Left colon (tissue), 2 donors: Measurements from ENCODE around the gene KBTBD4. TPM values are rescaled to one million over a fixed set of nuclear protein-coding genes. Genes with fewer than 3 reads are reported as not detected.

Experiments
- ATAC-seq: fragments of 200-7000 bp; cut with Tn5 transposase; one replicate; pipeline ENCODE4 v1.9.1; 2020; ENCODE audit warnings: mild to moderate bottlenecking, moderate library complexity
- DNase-seq, 2 donors: peaks; one replicate each; pipeline ENCODE4 v3.0.0-alpha.2; 2020
- intact Hi-C, 2 donors: fragments of 100-400 bp; cut with DNase I in 1 of 2; cut with micrococcal nuclease in 1 of 2; formaldehyde crosslinking; loops; one replicate each; pipeline versions ENCODE4 v1.11.2 to v1.14.0; 2022; cut with DNase I, micrococcal nuclease
- long read RNA-seq: library from polyadenylated mRNA; unstranded; transcript quantifications from one replicate; pipeline ENCODE4 v2.0.0, GENCODE V29; 2021
- total RNA-seq, 2 donors: library from RNA; stranded (reverse); fragmentation: NEBNext Ultra II Directional; extraction: Animal tissue kit (Norgen Biotek cat#: 25700); gene quantifications; one replicate each; pipeline ENCODE4 v1.2.1, GENCODE V29; 2021
- donor health status: DM: no; HTN: no; CAD: no.
- donor health status: DM: yes; HTN: yes; CAD: no.

Gene KBTBD4
- total RNA-seq: 10 to 100 TPM; 11.7 to 14.9 TPM
- long read RNA-seq, transcript KBTBD4-202 (4 exons, 2,372 nt): major isoform, 37 of 57 reads
- long read RNA-seq, transcript KBTBD4-209 (3 exons, 3,079 nt): minor isoform, 5 of 57 reads
- long read RNA-seq, partial matches to known transcripts: 2 of 57 reads
- long read RNA-seq, other reads (novel, unspliced or antisense): 9 of 57 reads

DNA sequence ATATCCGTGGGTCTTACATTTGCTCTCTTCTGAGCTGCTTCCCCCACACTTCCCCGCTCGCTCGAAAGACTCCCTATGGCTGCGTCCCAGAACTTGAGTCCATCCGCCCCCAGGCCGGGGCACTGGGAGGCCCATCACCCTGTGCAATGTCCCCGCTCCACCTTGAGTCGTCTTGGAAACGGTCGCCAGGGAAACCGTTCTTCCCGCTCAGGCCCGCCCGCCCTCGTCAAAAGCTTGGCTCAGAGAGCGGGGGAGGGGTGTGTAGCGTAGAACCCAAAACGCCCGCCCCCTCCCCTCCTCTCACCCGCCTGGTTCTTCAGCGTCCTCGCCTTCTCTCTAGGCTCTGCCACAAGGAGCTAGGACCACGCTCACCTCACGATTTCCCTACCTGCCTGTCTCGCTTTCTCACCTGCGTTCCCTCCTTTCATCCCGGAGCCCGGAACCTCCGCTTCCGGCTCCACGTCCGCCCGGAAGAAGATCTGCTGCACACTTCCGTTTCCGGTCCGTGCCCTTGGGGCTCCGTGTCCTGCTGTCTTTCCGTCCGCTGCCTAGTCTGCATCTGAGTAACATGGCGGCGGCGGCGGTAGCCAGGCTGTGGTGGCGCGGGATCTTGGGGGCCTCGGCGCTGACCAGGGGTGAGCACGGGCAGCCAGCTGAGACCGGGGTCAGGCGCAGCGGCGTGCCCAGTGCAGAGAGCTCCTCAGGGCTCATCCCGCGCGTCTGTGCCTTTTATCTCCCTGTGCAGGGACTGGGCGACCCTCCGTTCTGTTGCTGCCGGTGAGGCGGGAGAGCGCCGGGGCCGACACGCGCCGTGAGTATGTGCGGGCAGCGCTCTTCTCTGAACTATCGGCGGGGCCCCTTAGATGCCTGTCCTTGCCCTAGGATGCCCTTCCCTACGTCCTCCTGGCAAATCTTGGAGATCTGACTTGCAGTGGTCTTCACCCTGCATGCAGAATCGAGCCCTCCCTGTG, at the start of gene KBTBD4, which contains the start of gene NDUFS3:
KBTBD4 (minus strand) TSS at position 447 of the 971 bp plus-strand sequence; CDS start at position 428, 19 bp downstream.
NDUFS3 (plus strand) TSS at position 551 of the 971 bp plus-strand sequence; CDS start at position 569, 18 bp downstream.
- ATAC-seq (peak; percentile 95), DNase-seq (peak; percentile 91 to 94)
- intact Hi-C loops: no loop called here

DNA sequence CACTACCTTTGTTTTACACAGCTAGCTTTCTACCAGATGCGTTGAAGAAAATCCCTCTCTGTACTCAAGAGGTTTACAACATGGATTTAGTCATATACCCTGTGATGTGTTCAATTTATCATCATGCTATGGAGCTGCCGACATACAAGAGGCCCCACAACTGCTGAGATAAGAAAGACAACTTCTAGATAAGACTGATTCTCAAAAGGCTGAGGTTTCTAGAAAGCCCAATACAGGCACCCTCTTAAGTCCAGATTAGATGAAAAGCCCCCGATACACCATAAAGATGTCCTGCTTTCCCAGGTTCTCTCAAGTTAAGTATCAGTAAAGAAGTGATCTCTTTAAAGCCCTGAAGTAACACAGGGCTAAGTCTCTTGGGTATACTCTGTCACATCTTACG, 49.3 kb upstream of the KBTBD4 start:
- no peak for DNase-seq
- intact Hi-C loops: no loop called here
- no peak for ATAC-seq

DNA sequence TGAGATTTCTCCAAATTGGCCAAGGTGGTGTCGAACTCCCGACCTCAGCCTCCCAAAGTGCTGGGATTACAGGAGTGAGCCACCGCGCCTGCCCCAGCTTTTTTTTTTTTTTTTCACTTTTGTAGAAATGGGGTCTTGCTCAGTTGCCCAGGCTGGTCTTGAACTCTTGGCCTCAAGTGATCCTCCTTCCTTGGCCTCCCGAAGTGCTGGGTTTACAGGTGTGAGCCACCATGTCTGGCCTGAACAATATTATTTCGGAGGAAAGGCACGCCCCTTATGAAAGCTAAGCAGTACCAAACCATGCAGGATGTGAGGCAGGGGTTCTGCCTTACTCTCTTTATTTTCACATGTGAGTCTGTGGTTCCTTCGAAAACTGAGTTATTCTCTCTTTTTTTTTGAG, 47.5 kb upstream of the KBTBD4 start:
- DNase-seq: no peak
- intact Hi-C loops: no loop called here
- ATAC-seq: no peak

DNA sequence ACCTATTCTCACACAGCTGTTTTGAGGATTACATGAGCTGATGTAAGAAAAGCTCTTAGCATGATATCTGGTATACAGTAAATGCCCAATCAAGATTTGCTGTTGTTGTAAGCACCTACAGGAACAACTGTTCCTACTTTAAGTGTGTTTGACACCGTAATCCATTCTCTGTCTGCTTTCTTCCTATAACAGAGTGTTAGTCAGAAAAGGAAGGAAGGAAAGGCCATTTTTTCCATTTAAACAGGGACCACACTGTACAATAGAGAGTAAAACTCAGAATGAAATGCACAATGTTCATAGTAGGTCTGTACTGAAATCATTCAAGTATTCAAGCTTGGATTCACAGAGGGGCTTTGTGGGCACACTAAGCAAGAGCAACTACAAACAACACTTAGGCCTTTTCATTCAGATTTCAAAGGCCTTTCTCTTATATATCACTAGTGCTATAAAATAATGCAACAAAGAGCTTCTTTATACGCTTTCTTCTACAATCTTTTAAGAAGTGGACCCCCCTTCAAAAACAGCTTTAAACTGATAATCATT, 42.1 kb upstream of the KBTBD4 start:
- ATAC-seq (no peak), DNase-seq (no peak)
- intact Hi-C loops: no loop called here

DNA sequence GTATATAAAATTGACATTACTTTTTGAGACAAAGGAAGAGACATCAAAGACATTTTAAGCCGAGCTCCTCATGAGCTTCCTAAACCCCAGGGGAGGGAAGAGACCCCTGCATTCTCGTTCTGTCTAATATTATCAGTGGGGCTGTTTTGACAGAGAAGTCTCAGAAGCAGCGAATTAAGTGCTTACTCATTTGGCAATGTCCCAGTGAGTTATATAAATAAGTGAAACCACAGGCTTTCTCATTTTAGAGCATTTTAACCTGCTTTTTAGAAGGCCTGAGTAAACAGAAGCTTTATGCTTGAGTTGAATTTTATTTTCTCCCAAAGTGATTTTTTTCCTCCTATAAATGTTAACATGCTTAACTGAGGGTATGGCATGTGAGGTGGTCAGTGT, 38.6 kb upstream of the KBTBD4 start:
- no peak for ATAC-seq
- DNase-seq: no peak
- intact Hi-C loops: no loop called here

DNA sequence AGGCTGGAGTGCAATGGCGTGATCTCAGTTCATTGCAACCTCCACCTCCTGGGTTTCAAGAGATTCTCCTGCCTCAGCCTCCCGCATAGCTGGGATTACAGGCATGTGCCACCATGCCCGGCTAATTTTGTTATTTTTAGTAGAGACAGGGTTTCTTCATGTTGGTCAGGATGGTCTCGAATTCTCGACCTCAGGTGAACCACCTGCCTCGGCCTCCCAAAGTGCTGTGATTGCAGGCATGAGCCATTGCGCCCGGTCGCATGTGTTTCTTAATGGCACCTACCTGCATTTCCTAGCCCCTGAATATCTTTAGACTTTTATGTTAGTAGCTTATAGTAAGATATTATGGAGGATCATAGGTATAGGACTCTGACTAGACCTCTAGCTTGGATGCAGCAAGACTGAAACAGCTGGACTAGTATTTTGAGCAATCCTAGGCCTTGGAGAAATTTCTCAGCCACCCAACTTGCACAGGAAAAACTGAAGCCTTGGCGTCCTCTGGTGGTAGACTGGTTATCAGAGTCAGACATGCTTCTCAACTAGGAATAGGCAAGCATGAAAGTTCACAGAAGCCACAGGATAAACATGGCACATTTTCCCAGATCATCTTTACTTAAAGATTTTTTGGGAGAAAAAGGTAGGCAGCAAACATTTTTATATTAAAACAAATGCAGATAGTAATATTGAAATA, 38.1 kb upstream of the KBTBD4 start:
- intact Hi-C loops: no loop called here
- peak; percentile 48 for ATAC-seq
- peak in 1 of 2 donors; percentile 23 for DNase-seq

DNA sequence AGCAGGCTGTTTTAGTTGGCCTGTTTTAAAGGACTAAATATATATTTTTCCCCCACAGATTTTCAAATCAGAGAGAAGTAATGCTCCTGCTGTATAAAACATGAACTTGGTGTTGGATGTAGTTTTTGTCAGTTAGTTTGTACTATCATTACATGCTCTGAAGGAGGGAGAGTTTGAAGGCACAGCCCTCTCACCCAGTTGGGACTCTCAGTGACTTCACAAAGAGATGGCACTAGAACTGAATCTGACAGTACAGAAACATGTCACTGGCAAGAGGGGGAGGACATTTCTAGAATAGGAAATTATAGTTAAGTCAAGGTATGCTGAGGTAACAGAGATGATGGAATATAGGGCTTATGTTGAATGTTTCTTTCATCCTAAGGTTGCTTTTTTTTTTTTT, 36.5 kb upstream of the KBTBD4 start:
- intact Hi-C loops: no loop called here
- ATAC-seq (no peak), DNase-seq (no peak)

DNA sequence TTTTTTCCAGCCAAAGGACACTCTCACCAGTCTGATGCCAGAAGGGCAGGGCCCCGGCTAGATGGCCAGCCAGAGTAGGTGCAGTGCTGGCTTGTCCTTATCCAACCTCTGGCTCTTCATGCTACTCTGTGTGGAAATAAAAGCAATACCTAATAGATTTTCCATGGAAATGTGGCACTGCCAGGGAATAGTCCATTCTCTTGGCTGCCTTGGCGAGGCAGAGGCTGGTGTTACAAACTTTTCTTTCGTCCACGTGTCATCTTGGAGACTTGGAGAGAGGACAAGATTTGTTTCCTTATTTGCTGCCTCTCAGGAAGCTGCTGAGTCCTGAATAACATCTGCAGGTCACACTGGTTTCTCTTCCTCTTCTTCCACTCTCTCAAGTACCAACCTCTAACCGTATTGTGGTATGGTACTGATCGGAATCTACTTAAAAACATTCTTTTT, 32.6 kb upstream of the KBTBD4 start:
- DNase-seq: no peak
- peak; percentile 29 for ATAC-seq
- intact Hi-C loops: no loop called here

DNA sequence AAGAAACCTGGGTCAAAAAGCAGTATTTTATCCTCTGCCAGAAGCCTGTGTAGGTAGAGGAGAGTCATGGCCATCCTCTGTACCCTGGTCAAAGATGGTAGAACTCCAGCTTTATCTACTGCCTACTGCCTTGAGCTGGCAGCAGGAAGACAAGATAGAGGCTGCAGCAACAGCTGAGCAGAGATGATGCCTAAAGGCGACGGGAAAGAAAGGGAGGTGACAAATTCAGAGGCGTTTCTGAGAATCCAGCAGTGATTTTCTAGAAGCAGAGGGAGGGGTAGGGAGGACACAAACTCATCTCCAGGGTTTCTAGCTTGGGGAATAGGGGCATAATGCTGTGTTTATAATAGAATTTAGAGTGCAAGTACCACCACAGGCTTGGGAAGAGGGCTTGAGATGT, 30.9 kb upstream of the KBTBD4 start:
- intact Hi-C loops: no loop called here
- DNase-seq: no peak
- no peak for ATAC-seq

DNA sequence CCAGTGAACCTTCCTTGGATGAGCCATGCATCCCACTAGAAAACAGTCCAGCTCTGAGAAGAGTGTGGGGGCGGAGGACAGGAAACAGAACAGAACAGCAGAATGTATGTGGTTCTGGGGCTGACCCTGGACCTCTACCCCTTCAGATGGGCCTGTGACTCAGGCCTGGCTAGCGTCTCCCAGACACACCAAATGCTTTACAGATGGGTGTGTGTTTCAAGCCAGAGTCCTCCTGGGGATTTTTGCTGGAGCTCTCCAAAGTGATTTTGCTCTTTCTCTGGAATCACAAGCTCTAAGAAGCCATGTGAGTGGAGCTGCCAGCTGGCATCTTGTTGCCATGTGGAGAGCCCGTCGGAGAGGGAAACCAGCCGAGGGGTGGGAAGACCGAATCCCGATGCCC, 28.6 kb upstream of the KBTBD4 start:
- ATAC-seq (no peak), DNase-seq (no peak)
- intact Hi-C loops: no loop called here

DNA sequence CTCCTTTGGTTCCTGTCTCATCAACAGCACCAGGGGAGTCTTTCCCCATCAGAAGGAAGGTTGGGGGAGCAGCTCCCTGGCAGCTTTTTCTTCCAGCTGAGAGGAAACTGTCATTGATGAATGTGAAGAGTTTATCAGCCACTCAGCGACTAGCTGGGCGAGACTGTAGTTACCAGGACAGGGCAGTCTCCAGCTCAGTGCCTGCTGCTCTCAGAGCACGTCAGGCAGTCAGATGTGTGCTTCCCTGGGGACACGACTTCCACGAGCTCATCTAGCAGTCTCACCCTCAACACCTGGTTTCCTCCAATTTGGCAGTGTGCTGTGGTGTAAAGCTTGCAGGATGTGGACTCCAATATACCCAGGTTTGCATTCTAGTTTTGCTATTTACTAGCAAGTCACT, 28.0 kb upstream of the KBTBD4 start:
- no peak for DNase-seq
- no peak for ATAC-seq
- intact Hi-C loops: no loop called here

DNA sequence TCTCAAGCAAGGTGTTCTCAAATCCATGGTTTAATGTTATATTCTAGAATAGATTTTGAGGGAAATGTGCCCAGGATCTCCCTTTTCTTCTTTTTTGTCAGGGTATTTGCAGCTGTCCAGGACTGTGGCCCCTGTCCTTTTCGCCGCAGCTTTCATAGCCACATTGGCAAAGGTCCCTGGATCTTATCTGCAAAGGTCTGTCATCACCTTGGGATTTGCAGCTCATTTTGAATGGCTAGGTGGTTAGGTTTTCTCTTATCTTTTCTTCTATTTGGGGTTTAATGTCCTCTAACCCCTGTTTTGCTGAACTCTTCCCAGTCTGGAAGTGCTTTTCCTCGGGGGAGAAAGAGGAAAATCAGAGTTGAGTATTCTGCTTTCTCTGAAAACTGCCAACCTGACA, 27.2 kb upstream of the KBTBD4 start:
- ATAC-seq (no peak), DNase-seq (no peak)
- intact Hi-C loops: no loop called here

DNA sequence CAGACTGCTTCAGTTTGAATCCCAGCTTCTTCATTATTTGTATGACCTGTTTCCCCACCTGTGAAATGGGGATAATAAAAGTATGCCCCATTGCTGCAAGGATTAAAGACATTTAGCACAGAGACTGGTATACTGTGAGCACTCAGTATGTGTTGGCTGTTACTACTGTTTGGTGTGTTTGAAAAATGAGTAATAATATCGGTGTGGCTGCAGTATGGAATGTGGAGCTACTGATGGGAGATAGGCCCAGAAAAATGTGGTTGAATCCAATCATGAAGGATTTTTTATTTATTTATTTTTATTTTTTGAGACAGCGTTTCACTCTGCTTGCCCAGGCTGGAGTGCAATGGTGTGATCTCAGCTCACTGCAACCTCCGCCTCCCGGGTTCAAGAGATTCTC, 24.5 kb upstream of the KBTBD4 start:
- DNase-seq: no peak
- intact Hi-C loops: no loop called here

DNA sequence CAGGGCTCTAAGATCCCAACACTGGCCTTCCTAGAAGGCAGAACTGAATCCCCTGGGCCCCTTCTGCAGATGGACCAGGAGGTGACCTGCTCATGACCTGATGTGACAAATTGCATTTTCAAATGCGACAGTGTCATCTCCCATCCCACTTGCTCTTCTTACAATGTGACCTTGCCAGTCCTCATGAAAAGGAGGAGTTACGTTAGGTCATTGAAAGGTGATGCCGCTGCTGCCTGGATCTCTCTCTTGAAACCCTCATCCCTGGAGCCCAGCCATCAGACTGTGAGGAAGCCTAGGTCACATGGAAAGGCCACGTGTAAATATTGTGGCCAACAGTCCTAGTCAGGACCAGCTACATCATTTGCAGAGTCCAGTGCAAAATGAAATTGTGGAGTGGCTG, 21.1 kb upstream of the KBTBD4 start:
- DNase-seq: no peak
- ATAC-seq: no peak
- intact Hi-C loops: no loop called here

More for the DNA sequence above, 24.5 kb upstream of the KBTBD4 start:
- ATAC-seq: no peak

DNA sequence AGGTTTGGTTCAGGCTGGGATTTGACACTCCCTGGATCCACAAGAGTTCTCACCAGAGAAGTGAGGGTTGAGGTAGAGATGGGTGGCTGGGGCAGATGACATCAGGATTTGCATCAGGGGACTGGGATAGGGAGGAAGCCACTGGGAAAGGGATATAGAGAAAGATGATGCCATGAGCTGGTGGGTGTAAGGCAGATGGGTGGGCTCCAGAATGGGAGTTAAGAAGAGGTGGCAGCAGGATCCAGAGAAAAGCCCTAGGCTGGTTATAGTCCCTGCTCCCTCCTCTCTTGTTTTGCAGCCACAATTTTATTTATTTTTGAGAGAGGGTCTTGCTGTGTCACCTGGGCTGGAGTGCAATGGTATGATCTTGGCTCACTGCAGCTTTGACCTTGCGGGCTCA, 17.2 kb upstream of the KBTBD4 start:
- no peak for DNase-seq
- no peak for ATAC-seq
- intact Hi-C loops: no loop called here

DNA sequence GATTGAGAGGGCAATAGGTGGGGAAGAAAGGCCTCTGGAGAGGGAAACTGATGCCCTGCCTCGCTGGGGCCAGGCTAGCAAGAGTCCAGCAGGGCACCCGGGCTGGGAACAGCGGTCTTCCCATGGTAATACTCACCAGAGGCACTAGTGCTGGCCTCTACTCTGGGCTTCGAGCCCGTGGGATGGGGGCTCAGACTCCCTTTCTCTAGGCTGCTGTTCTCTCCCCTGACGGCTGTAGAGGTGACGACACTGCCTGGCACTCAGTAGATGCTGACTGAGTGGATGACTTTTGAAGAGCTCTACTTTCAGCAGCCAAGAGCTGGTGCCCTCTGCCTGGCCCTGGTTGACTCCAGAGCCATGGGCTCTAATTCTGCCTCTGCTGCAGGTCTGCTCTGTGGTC, 16.3 kb upstream of the KBTBD4 start:
- ATAC-seq: no peak
- intact Hi-C loops: no loop called here
- no peak for DNase-seq

DNA sequence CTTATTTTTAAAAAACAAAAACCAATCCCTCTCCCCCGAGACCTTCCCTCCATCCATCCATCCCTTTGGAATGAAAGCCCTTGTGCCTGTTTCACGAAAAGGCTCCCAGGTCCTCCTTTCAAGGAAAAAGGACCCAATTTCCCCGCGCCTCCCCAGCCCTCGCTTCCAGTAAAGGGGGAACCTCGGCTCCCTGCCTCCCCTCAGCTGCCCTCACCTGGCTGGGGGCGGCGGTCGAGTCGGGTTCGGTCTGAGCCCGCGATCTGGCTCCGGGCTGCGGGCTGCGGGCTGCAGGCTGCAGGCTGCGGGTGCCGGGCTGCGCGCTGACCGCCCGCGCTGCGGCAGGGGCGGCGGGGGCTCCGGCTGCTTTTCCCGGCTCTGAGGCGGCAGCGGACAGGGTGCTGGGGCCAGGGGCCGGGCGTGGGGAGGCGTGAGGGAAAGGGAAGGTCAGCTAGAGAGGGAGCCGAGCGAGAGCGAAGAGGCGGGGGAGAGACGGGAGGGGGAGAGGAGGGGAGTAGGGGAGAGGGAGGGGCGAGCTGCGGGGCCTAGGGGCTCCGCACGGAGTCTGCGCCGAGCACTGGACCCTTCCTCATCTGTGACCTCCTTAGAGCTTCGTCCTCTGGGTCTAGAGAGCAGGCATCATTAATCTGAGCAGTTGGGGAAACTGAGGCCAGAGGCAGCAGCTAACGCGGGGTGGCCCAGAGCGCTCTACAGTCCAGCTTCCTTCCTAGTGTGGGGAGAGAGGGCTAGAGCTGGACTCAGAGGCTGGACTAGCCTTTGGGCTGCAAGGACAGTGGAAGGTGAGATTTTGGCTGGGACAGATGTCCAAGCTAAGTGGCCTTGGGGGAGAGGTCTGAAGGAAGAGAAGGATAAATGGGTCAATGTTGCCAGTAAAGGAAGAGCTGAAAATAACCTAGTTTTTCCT, 15.4 kb upstream of the KBTBD4 start, which contains the start of gene C1QTNF4:
C1QTNF4 (minus strand) TSS at position 478 of the 922 bp plus-strand sequence. CDS start 3,601 bp downstream, outside the sequence.
- ATAC-seq (no peak), DNase-seq (no peak)
- intact Hi-C loops: no loop called here

DNA sequence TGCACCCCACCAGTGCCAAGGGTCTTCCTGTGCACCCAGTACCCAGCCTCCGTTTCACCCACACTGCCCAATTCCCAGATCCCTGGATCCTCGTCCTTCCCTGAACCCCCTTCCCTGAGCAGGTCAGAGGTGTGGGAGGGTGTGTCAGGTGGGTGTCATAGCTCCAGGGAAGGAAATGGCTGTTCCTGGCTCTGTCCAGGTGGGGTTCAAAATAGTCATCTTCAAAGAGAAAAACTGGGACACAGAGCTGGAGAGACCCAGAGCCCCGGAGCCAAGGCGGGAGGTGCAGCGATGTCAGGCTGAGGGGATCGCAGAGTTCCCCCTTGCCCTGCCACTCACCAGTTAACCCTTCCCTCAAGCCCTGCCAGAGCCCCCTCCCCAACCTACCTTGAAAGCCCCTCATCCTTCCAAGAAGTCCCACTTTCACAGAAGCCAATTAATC, 14.7 kb upstream of the KBTBD4 start:
- ATAC-seq: no peak
- DNase-seq: no peak
- intact Hi-C loops: no loop called here
